A549 (cell line): ENCODE data around the gene IL17REL. TPM values are rescaled to one million over a fixed set of nuclear protein-coding genes. Genes with fewer than 3 reads are reported as not detected.

Experiments
- ATAC-seq, 2 experiments: fragments of 200-7000 bp in 1 of 2; fragments of >200 bp in 1 of 2; cut with Nextera tagmentation in 1 of 2; cut with Tn5 transposase in 1 of 2; 3 replicates each; pipeline versions ENCODE4 v1.8.0 to v1.9.1; 2018 to 2020; ENCODE audit warnings: mild to moderate bottlenecking in 1 of 2, moderate library complexity in 1 of 2
- CTCF ChIA-PET: fragments of 300-600 bp; sonication (Branson Sonifier 250); formaldehyde crosslinking; extraction: SDS; loops from one replicate; lab custom pipeline; 2021; ENCODE audit warnings: antibody characterized with exemption, inconsistent platforms; lab: Yijun Ruan, JAX
- POLR2A ChIA-PET: fragments of 350-600 bp; formaldehyde crosslinking; extraction: SDS; loops from one replicate; lab custom pipeline; 2021; ENCODE audit warnings: antibody characterized with exemption, inconsistent platforms; lab: Yijun Ruan, JAX
- DNase-seq, 2 experiments: peaks; one replicate each; pipeline versions ENCODE4 v3.0.0 to v3.0.0-alpha.2; 2011 to 2016; ENCODE audit warnings: low read depth in 1 of 2, low spot score in 1 of 2
- FAIRE-seq: peaks from 2 replicates; lab custom pipeline; 2011; peaks lifted over from hg19 to GRCh38; lab: Jason Lieb, UNC
- H3K27ac ChIP-seq, 2 experiments: fragments of >200 bp; sonication (Bioruptor Twin); formaldehyde crosslinking; 3 replicates each; pipeline ENCODE4 v1.5.1; 2016 to 2017
- H3K4me1 ChIP-seq: fragments of >200 bp; sonication (Bioruptor Twin); formaldehyde crosslinking; 3 replicates; pipeline ENCODE4 v1.6.1; 2016
- H3K4me2 ChIP-seq: fragments of >200 bp; sonication (Bioruptor Twin); formaldehyde crosslinking; 3 replicates; pipeline ENCODE4 v1.6.1; 2016
- H3K4me3 ChIP-seq: fragments of >200 bp; sonication (Bioruptor Twin); formaldehyde crosslinking; 3 replicates; pipeline ENCODE4 v1.5.1; 2016
- H3K9me3 ChIP-seq: fragments of >200 bp; sonication (Bioruptor Twin); formaldehyde crosslinking; 3 replicates; pipeline ENCODE4 v1.6.1; 2016
- ATOH8 ChIP-seq: fragments of 250-450 bp; sonication (Bioruptor Pico); IDR thresholded peaks from 2 replicates; pipeline ENCODE4 v1.5.0; 2020; ENCODE audit warnings: low read depth, mild to moderate bottlenecking, moderate library complexity
- CBX2 ChIP-seq: fragments of 200-600 bp; sonication (generic); IDR thresholded peaks from 2 replicates; pipeline ENCODE4 v1.6.1; 2016; ENCODE audit warnings: low read depth, mild to moderate bottlenecking, borderline replicate concordance
- CBX8 ChIP-seq: fragments of 200-600 bp; sonication (generic); IDR thresholded peaks from 2 replicates; pipeline ENCODE4 v1.6.1; 2016
- CEBPB ChIP-seq, 2 experiments: fragments of >200 bp in 1 of 2; sonication (Bioruptor Twin) in 1 of 2; formaldehyde crosslinking in 1 of 2; IDR thresholded peaks; 2 replicates each; pipeline ENCODE4 v1.6.1; 2012 to 2016
- CHD2 ChIP-seq: fragments of 150-350 bp; IDR thresholded peaks from 2 replicates; pipeline ENCODE4 v1.6.1; 2014; ENCODE audit warnings: low read length; ENCODE audit not compliant: partially characterized antibody
- EHF ChIP-seq: fragments of 250-450 bp; sonication (Bioruptor Pico); IDR thresholded peaks from 2 replicates; pipeline ENCODE4 v1.5.0; 2020; ENCODE audit warnings: mild to moderate bottlenecking
- EP300 ChIP-seq, 2 experiments: fragments of >200 bp; sonication (Bioruptor Twin); formaldehyde crosslinking; IDR thresholded peaks; 2 replicates in 1 of 2; 3 replicates in 1 of 2; pipeline ENCODE4 v1.6.1; 2016 to 2017
- FOSB ChIP-seq: fragments of 250-450 bp; sonication (Bioruptor Pico); IDR thresholded peaks from 2 replicates; pipeline ENCODE4 v1.5.0; 2020; ENCODE audit warnings: mild to moderate bottlenecking, moderate library complexity
- HOXA7 ChIP-seq: fragments of 250-450 bp; sonication (Bioruptor Pico); IDR thresholded peaks from 2 replicates; pipeline ENCODE4 v1.5.0; 2020; ENCODE audit warnings: mild to moderate bottlenecking, moderate library complexity
- JUNB ChIP-seq: fragments of >200 bp; sonication (Bioruptor Twin); formaldehyde crosslinking; IDR thresholded peaks from 2 replicates; pipeline ENCODE4 v1.6.1; 2016
- KDM1A ChIP-seq: fragments of 200-600 bp; sonication (generic); IDR thresholded peaks from 2 replicates; pipeline ENCODE4 v1.6.1; 2016; ENCODE audit warnings: low read depth, mild to moderate bottlenecking
- MAFK ChIP-seq: fragments of 450-650 bp; IDR thresholded peaks from 2 replicates; pipeline ENCODE4 v1.6.1; 2014; ENCODE audit not compliant: partially characterized antibody
- MAZ ChIP-seq: fragments of 150-350 bp; IDR thresholded peaks from 2 replicates; pipeline ENCODE4 v1.6.1; 2014; ENCODE audit warnings: antibody characterized with exemption, low read depth, low read length, borderline replicate concordance
- MYC ChIP-seq: IDR thresholded peaks from 2 replicates; pipeline ENCODE4 v1.6.1; 2012; ENCODE audit warnings: mild to moderate bottlenecking, inconsistent platforms, low read length, improper control_type of control experiment, borderline replicate concordance
- NFE2L2 ChIP-seq: fragments of 150-350 bp; conservative IDR thresholded peaks from 2 replicates; pipeline ENCODE4 v1.6.1; 2014; ENCODE audit warnings: low read length
- RCOR1 ChIP-seq: fragments of 150-350 bp; IDR thresholded peaks from 2 replicates; pipeline ENCODE4 v1.6.1; 2014; ENCODE audit warnings: antibody characterized with exemption, low read length, low read depth
- SREBF2 ChIP-seq: fragments of 450-650 bp; IDR thresholded peaks from 2 replicates; pipeline ENCODE4 v1.6.1; 2014; ENCODE audit warnings: mild to moderate bottlenecking, moderate library complexity
- ZC3H11A ChIP-seq: fragments of 450-650 bp; IDR thresholded peaks from 2 replicates; pipeline ENCODE4 v1.6.1; 2014; ENCODE audit warnings: antibody characterized with exemption, mild to moderate bottlenecking
- ZSCAN20 ChIP-seq: fragments of 250-450 bp; sonication (Bioruptor Pico); IDR thresholded peaks from 2 replicates; pipeline ENCODE4 v1.8.0; 2022; ENCODE audit warnings: mild to moderate bottlenecking, moderate library complexity
- WGBS: methylation state at CpG from one replicate; pipeline ENCODE4 v1.1.6; 2017; ENCODE audit errors: missing lambda C conversion rate; 5-methylcytosine and 5-hydroxymethylcytosine counted together
- polyA plus RNA-seq, 4 experiments: library from polyadenylated mRNA; depleted of rRNA in 3 of 4; stranded (reverse); fragments of >200 nt; fragmentation: RNase III in 1 of 4; extraction: RNeasy Plus Mini Kit Qiagen cat#74134 plus additional on column Dnase treatment in 1 of 4; gene quantifications; 2 replicates in 3 of 4; 3 replicates in 1 of 4; pipeline ENCODE4 v1.2.3, GENCODE V29; 2011 to 2017
- TF ChIP-seq, protein P1 (sequence below): fragments of 250-450 bp; sonication (Bioruptor Pico); IDR thresholded peaks from 2 replicates; pipeline ENCODE4 v1.5.0; 2021; ENCODE audit warnings: mild to moderate bottlenecking, moderate library complexity, borderline replicate concordance
- TF ChIP-seq, protein P2 (sequence below): fragments of 150-350 bp; IDR thresholded peaks from 2 replicates; pipeline ENCODE4 v1.6.1; 2014; ENCODE audit warnings: low read depth, mild to moderate bottlenecking, low read length
- TF ChIP-seq, protein P3 (sequence below): IDR thresholded peaks from 2 replicates; pipeline ENCODE4 v1.6.1; 2012
- TF ChIP-seq, protein P4 (sequence below): fragments of 200-600 bp; sonication (generic); IDR thresholded peaks from 2 replicates; pipeline ENCODE4 v1.6.1; 2016; ENCODE audit warnings: antibody characterized with exemption, mild to moderate bottlenecking, moderate library complexity

IL17REL gene
- polyA plus RNA-seq, 2 of the 4 experiments (the other 2 are of a cell fraction) = 0.06 TPM; not detected in 1

GRCh38 chr22:50010676-50011446, 1.7 kb downstream of the IL17REL start:
- ATAC-seq = no peak
- whole genome bisulfite sequencing = 53% methylated on average over 9 of the region's 61 CpGs
- CTCF ChIA-PET = no interaction called here

GRCh38 chr22:50009765-50010675, 2.5 kb downstream of the IL17REL start:
- no peak overlapping the region for H3K4me3 ChIP-seq
- no peak; a peak in 1 of 6 replicates for ATAC-seq

More at GRCh38 chr22:50010676-50011446, 1.7 kb downstream of the IL17REL start:
- H3K27ac ChIP-seq = no peak overlapping the region
- POLR2A ChIA-PET = no interaction called here
- DNase-seq (no peak), FAIRE-seq (no peak)
- H3K4me1 ChIP-seq = 0 out of 3 replicates have a peak, but pooled peaks cover 4% of the 10 kb centered on the region
- H3K4me2 ChIP-seq = no peak overlapping the region
- H3K9me3 ChIP-seq = no peaks in the 10 kb centered on the region
- TF ChIP-seq, protein P1, sequence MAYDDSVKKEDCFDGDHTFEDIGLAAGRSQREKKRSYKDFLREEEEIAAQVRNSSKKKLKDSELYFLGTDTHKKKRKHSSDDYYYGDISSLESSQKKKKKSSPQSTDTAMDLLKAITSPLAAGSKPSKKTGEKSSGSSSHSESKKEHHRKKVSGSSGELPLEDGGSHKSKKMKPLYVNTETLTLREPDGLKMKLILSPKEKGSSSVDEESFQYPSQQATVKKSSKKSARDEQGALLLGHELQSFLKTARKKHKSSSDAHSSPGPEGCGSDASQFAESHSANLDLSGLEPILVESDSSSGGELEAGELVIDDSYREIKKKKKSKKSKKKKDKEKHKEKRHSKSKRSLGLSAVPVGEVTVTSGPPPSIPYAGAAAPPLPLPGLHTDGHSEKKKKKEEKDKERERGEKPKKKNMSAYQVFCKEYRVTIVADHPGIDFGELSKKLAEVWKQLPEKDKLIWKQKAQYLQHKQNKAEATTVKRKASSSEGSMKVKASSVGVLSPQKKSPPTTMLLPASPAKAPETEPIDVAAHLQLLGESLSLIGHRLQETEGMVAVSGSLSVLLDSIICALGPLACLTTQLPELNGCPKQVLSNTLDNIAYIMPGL (CRISPR knock-in tag) = no peak
- no peak for TF ChIP-seq KDM1A
- TF ChIP-seq ZSCAN20 (CRISPR knock-in tag) = no peak
- TF ChIP-seq, protein P2, sequence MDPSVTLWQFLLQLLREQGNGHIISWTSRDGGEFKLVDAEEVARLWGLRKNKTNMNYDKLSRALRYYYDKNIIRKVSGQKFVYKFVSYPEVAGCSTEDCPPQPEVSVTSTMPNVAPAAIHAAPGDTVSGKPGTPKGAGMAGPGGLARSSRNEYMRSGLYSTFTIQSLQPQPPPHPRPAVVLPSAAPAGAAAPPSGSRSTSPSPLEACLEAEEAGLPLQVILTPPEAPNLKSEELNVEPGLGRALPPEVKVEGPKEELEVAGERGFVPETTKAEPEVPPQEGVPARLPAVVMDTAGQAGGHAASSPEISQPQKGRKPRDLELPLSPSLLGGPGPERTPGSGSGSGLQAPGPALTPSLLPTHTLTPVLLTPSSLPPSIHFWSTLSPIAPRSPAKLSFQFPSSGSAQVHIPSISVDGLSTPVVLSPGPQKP = no peak
- no peak for TF ChIP-seq ATOH8 (CRISPR knock-in tag)
- no peak for TF ChIP-seq HOXA7 (CRISPR knock-in tag)
- no peak for TF ChIP-seq FOSB (CRISPR knock-in tag)
- TF ChIP-seq MAZ = no peak
- no peak for TF ChIP-seq CEBPB (IDR thresholded peaks at IDR 0.05)
- TF ChIP-seq CBX2 = no peak
- no peak for TF ChIP-seq CHD2
- TF ChIP-seq JUNB = no peak
- no peak for TF ChIP-seq CBX8
- TF ChIP-seq MAFK = no peak
- no peak overlapping the region for H3K4me3 ChIP-seq

More at GRCh38 chr22:50009765-50010675, 2.5 kb downstream of the IL17REL start:
- DNase-seq (no peak), FAIRE-seq (no peak)
- TF ChIP-seq EP300 (IDR thresholded peaks at IDR 0.05) (no peak), MYC (no peak), EHF (CRISPR knock-in tag) (no peak), SREBF2 (no peak), NFE2L2 (no peak), ZC3H11A (no peak), RCOR1 (no peak)
- TF ChIP-seq, protein P3, sequence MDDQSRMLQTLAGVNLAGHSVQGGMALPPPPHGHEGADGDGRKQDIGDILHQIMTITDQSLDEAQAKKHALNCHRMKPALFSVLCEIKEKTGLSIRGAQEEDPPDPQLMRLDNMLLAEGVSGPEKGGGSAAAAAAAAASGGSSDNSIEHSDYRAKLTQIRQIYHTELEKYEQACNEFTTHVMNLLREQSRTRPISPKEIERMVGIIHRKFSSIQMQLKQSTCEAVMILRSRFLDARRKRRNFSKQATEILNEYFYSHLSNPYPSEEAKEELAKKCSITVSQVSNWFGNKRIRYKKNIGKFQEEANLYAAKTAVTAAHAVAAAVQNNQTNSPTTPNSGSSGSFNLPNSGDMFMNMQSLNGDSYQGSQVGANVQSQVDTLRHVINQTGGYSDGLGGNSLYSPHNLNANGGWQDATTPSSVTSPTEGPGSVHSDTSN = no peak
- TF ChIP-seq, protein P4, sequence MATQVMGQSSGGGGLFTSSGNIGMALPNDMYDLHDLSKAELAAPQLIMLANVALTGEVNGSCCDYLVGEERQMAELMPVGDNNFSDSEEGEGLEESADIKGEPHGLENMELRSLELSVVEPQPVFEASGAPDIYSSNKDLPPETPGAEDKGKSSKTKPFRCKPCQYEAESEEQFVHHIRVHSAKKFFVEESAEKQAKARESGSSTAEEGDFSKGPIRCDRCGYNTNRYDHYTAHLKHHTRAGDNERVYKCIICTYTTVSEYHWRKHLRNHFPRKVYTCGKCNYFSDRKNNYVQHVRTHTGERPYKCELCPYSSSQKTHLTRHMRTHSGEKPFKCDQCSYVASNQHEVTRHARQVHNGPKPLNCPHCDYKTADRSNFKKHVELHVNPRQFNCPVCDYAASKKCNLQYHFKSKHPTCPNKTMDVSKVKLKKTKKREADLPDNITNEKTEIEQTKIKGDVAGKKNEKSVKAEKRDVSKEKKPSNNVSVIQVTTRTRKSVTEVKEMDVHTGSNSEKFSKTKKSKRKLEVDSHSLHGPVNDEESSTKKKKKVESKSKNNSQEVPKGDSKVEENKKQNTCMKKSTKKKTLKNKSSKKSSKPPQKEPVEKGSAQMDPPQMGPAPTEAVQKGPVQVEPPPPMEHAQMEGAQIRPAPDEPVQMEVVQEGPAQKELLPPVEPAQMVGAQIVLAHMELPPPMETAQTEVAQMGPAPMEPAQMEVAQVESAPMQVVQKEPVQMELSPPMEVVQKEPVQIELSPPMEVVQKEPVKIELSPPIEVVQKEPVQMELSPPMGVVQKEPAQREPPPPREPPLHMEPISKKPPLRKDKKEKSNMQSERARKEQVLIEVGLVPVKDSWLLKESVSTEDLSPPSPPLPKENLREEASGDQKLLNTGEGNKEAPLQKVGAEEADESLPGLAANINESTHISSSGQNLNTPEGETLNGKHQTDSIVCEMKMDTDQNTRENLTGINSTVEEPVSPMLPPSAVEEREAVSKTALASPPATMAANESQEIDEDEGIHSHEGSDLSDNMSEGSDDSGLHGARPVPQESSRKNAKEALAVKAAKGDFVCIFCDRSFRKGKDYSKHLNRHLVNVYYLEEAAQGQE = no peak
- Histone ChIP-seq H3K4me2 (no peak overlapping the region), H3K27ac (no peak overlapping the region), H3K4me1 (0 out of 3 replicates have a peak, but pooled peaks cover 4% of the 10 kb centered on the region), H3K9me3 (no peaks in the 10 kb centered on the region)
- ChIA-PET CTCF (interaction anchor here (0.9 kb wide), 1 partner anchor 20 kb away, joined by 5 read pairs; no protein-coding TSS in a partner anchor), POLR2A (no interaction called here)
- 83% methylated on average over 24 of the region's 46 CpGs for WGBS
